Skin epidermis (tissue), 12 donors: Measurements from ENCODE around the gene TP53TG5.

Experiments used
- H3K27ac ChIP-seq, 21 experiments: fragments of 200-600 bp; sonication (generic) in 11 of 21; one replicate each; pipeline ENCODE4 v1.5.0; 2020; ENCODE audit warnings: mild to moderate bottlenecking in 3 of 21, inconsistent platforms in 2 of 21, moderate library complexity in 2 of 21
- H3K4me3 ChIP-seq, 7 experiments: fragments of 200-600 bp; sonication (generic) in 2 of 7; one replicate each; pipeline ENCODE4 v1.5.0; 2020; ENCODE audit warnings: inconsistent platforms in 2 of 7, mild to moderate bottlenecking in 2 of 7, moderate library complexity in 1 of 7

TP53TG5 gene

GRCh38 chr20:45378191-45378590 is at the start of gene TP53TG5:
Gene TP53TG5 (minus strand): TSS chr20:45378325. CDS start chr20:45378236, 89 bp downstream.
- Histone ChIP-seq H3K27ac (no peak within 1 kb of the TSS), H3K4me3 (no peak within 1 kb of the TSS)

- Histone ChIP-seq H3K4me3 (no peak overlapping the region), H3K27ac (peak overlapping the region in 4 of 21 experiments; percentile 5 to 44 (median 36))
Observed at GRCh38 chr20:45427236-45428149, 49.4 kb upstream of the TP53TG5 start.

GRCh38 chr20:45426320-45427016 is 48.3 kb upstream of the TP53TG5 start:
- H3K27ac ChIP-seq: peak overlapping the region in 10 of 21 experiments; percentile 6 to 75 (median 39)
- no peak overlapping the region for H3K4me3 ChIP-seq

- no peak overlapping the region for H3K4me3 ChIP-seq
- H3K27ac ChIP-seq: peak overlapping the region in 3 of 21 experiments; percentile 17 to 75 (median 55)
Observed at GRCh38 chr20:45425561-45425960, 47.4 kb upstream of the TP53TG5 start.

GRCh38 chr20:45423700-45424099 is 45.6 kb upstream of the TP53TG5 start:
- no peak overlapping the region for H3K4me3 ChIP-seq
- no peak overlapping the region for H3K27ac ChIP-seq

GRCh38 chr20:45420125-45420524 is 42.0 kb upstream of the TP53TG5 start:
- Histone ChIP-seq H3K27ac (peak overlapping the region in 6 of 21 experiments; percentile 3 to 76 (median 58)), H3K4me3 (no peak overlapping the region)

GRCh38 chr20:45419188-45420091 is 41.3 kb upstream of the TP53TG5 start:
- peak overlapping the region in 15 of 21 experiments; percentile 0 to 82 (median 63) for H3K27ac ChIP-seq
- H3K4me3 ChIP-seq: no peak overlapping the region

- peak overlapping the region in 6 of 7 experiments; percentile 61 to 97 (median 84) for H3K4me3 ChIP-seq
- peak overlapping the region in 8 of 21 experiments; percentile 83 to 94 (median 85) for H3K27ac ChIP-seq
Observed at GRCh38 chr20:45416917-45417316, 38.8 kb upstream of the TP53TG5 start.

GRCh38 chr20:45415822-45416637 is 37.9 kb upstream of the TP53TG5 start, which contains the start of gene PIGT:
Gene PIGT (plus strand): TSS chr20:45416141. CDS start chr20:45416157, 16 bp downstream.
- Histone ChIP-seq H3K27ac (peak within 1 kb of the TSS; percentile 59 to 94 (median 84)), H3K4me3 (peak within 1 kb of the TSS; percentile 61 to 97 (median 88))

- no peak overlapping the region for H3K27ac ChIP-seq
Observed at GRCh38 chr20:45413479-45413878, 35.4 kb upstream of the TP53TG5 start.

GRCh38 chr20:45412653-45413052 is 34.5 kb upstream of the TP53TG5 start:
- H3K27ac ChIP-seq: no peak overlapping the region
- H3K4me3 ChIP-seq: no peak overlapping the region

More at GRCh38 chr20:45413479-45413878, 35.4 kb upstream of the TP53TG5 start:
- H3K4me3 ChIP-seq: no peak overlapping the region

GRCh38 chr20:45410887-45411286 is 32.8 kb upstream of the TP53TG5 start:
- H3K27ac ChIP-seq: no peak overlapping the region
- no peak overlapping the region for H3K4me3 ChIP-seq

GRCh38 chr20:45409521-45410272 is 31.6 kb upstream of the TP53TG5 start:
- H3K4me3 ChIP-seq: no peak overlapping the region
- H3K27ac ChIP-seq: no peak overlapping the region

GRCh38 chr20:45408646-45409213 is 30.6 kb upstream of the TP53TG5 start:
- peak overlapping the region in 1 of 21 experiments; percentile 27 for H3K27ac ChIP-seq
- no peak overlapping the region for H3K4me3 ChIP-seq

GRCh38 chr20:45407783-45408645 is 29.9 kb upstream of the TP53TG5 start, which contains the start of gene DBNDD2:
Gene DBNDD2 (plus strand): TSS chr20:45408289. CDS start chr20:45408468, 179 bp downstream.
- Histone ChIP-seq H3K4me3 (peak within 1 kb of the TSS; percentile 60 to 90 (median 62)), H3K27ac (peak within 1 kb of the TSS in 19 of 21 experiments; percentile 78 to 98 (median 90))

GRCh38 chr20:45407067-45407745 is 29.1 kb upstream of the TP53TG5 start:
- Histone ChIP-seq H3K27ac (peak overlapping the region; percentile 71 to 98 (median 89)), H3K4me3 (peak overlapping the region; percentile 60 to 90 (median 62))
